GM18867 (cell line): ENCODE results near the gene BMAL1.
"Not testable (repeated sequence)": the region's sequence is repeated elsewhere in the genome, so short reads cannot be mapped to it uniquely, and the experiment has no call there.

Source experiments
- ATAC-seq: cut with Tn5 transposase; IDR thresholded peaks from one replicate; pipeline ENCODE4 v1.9.1; 2021; ENCODE audit warnings: mild to moderate bottlenecking, moderate library complexity; ENCODE audit not compliant: unreplicated experiment

The BMAL1 gene

DNA sequence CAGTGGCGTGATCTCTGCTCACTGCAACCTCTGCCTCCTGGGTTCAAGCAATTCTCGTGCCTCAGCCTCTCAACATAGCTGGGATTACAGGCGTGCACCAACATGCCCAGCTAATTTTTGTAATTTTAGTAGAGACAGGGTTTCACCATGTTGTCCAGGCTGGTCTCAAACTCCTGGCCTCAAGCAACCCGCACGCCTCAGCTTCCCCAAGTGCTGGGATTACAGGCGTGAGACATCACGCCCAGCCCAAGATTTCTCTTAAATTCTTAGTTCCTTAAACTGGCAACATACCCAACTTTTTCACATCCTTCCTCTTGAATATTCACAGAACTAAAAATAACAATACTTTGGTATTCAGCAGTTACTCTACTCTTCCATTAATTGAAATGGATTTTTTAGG, 159.2 kb downstream of the BMAL1 start:
- ATAC-seq: not testable (repeated sequence)
